ENCODE data around the gene CDK3. TPM values are rescaled to one million over a fixed set of nuclear protein-coding genes. Genes with fewer than 3 reads are reported as not detected.

CDK3 gene
- total and polyA plus RNA-seq, 3 donors from 2014 or later, result 15.0 to 17.1 (median 16.9) TPM

DNA sequence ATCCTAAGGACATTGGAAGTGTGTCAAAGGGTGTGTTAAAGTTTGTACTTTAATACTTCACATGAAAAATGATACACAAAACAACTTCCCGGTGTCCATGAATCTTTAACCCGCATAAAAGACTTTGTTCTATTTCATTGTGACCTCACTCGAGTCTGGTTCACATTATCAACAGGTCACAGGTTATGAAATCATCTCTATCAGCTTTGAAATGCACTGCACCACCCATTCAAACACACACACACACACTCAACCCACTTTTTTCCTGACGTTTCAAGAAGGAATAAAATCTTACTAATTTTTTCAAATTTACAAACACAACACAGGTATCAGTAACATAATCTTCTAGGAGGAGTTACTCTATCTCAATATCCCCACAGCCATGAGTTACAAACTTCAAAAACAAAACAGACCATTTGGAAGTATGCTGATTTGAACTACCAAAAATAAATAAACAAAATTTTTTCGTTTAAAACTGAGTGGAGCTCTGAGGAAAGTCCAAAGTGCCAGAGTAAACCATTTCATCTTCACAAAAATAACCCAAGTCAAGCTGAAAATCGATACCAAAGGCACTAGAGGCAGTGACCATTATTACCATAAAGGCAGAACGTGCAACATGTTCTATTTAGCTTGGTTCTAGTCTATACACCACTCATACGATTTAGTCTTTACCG, 24.3 kb upstream of the CDK3 start:
- peaks cover 25% of the 10 kb centered on the region for H3K4me1 ChIP-seq
- 55 to 58% methylated on average over 9 of the region's 9 CpGs for WGBS, 2 donors
- no peaks in the 10 kb centered on the region for H3K36me3 ChIP-seq (ENCODE audit: low read depth, missing control alignments)
- intact Hi-C loops (cut with DNase I; ENCODE audit: low total_unique reads), result no loop called here
- no peaks in the 10 kb centered on the region for H3K27me3 ChIP-seq
- TF ChIP-seq POLR2A (IDR thresholded peaks at IDR 0.05), result no peak
- TF ChIP-seq, protein P1, sequence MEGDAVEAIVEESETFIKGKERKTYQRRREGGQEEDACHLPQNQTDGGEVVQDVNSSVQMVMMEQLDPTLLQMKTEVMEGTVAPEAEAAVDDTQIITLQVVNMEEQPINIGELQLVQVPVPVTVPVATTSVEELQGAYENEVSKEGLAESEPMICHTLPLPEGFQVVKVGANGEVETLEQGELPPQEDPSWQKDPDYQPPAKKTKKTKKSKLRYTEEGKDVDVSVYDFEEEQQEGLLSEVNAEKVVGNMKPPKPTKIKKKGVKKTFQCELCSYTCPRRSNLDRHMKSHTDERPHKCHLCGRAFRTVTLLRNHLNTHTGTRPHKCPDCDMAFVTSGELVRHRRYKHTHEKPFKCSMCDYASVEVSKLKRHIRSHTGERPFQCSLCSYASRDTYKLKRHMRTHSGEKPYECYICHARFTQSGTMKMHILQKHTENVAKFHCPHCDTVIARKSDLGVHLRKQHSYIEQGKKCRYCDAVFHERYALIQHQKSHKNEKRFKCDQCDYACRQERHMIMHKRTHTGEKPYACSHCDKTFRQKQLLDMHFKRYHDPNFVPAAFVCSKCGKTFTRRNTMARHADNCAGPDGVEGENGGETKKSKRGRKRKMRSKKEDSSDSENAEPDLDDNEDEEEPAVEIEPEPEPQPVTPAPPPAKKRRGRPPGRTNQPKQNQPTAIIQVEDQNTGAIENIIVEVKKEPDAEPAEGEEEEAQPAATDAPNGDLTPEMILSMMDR (IDR thresholded peaks at IDR 0.05), result no peak
- no peaks in the 10 kb centered on the region for H3K9me3 ChIP-seq
- no peak overlapping the region for H3K4me3 ChIP-seq
- DNase-seq, result no peak
- peak overlapping the region in 1 of 2 donors; percentile 54 for H3K27ac ChIP-seq

DNA sequence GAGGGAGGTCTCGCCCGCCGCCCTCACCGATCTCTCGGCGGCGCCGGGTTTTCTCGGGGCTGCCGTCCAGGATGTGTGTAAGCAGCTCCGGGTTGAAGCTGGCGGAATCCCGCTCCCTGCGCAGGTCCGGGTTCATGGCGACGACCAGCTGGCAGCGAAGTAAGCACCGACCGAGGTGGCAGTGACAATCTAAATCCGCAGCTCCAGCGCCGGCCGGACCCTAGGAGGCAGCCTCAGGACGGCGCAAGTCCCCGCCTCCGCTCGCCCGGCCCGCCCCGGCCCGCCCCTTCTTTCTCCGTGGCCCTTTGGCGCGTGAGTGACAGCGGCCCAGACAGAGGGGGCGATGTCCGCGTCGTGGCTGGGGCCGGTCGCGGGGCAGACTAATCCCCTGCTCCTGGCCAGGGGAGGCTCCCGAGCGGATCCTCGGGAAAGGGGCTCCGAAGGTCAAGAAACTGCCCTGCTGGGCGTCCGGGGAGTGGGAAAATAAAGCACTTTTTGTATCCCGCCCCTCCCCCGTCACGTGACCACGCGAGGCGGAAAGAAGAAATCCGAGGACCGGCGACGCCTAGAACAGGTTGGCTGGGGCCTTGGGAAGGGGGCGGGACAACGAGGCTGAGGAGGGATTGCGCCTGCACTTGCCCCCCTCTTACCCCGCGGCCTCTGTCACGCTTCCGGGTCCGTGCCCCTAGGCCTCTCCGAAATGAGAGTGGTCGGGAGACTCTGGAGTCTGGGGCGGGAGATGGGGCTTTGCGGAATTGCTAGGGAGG, 21.5 kb upstream of the CDK3 start, which contains the start of the genes ACOX1 and TEN1:
Gene ACOX1 (minus strand): TSS at position 229 of the 767 bp plus-strand sequence. CDS start 93 bp downstream, at position 136.
Gene TEN1 (plus strand): TSS at position 303 of the 767 bp plus-strand sequence. CDS start 6,953 bp downstream, outside the sequence.
- DNase-seq, result peak; percentile 98
- peak within 1 kb of the TSS; percentile 76 to 89 for H3K4me3 ChIP-seq
- WGBS, 2 donors, result 0% methylated on average over 6 to 42 of the region's 72 CpGs
- intact Hi-C loops (cut with DNase I; ENCODE audit: low total_unique reads), result no loop called here
- peak within 1 kb of the TSS; percentile 99 for H3K27ac ChIP-seq
- TF ChIP-seq, protein P1 (IDR thresholded peaks at IDR 0.05), result peak in 2 of 3 experiments; percentile 34 to 47
- TF ChIP-seq POLR2A (IDR thresholded peaks at IDR 0.05), result peak; percentile 67
- H3K36me3 ChIP-seq (ENCODE audit: low read depth, missing control alignments), result no peaks in the 10 kb centered on the region
- H3K9me3 ChIP-seq, result no peaks in the 10 kb centered on the region
- H3K4me1 ChIP-seq, result peaks cover 49% of the 10 kb centered on the region
- H3K27me3 ChIP-seq, result no peaks in the 10 kb centered on the region

DNA sequence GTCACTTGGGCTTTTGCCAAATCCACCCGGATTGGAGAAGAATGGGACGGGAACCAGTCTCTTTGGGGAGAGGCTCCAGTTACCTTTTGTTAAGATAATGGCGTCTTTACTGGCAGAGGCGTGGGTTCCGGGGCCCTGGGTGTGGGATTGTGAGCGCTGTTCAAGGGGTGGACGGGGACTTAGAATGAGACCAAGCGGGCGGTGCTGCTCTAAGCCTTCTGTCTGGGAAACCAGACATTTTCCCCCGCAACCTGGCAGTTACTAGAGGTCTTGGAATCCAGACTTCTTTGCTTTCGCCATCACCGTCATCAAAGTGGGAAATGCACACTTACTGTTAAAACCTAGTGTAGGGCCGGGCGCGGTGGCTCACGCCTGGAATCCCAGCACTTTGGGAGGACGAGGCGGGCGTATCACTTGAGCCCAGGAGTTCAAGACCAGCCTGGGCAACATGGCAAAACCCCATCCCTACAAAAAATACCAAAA, 20.9 kb upstream of the CDK3 start:
- peaks cover 56% of the 10 kb centered on the region for H3K4me1 ChIP-seq
- no peaks in the 10 kb centered on the region for H3K27me3 ChIP-seq
- no peaks in the 10 kb centered on the region for H3K9me3 ChIP-seq
- no peak for TF ChIP-seq POLR2A (IDR thresholded peaks at IDR 0.05)
- TF ChIP-seq, protein P1 (IDR thresholded peaks at IDR 0.05), result no peak
- WGBS, 2 donors, result 6% methylated on average over 19 of the region's 19 CpGs
- intact Hi-C loops (cut with DNase I; ENCODE audit: low total_unique reads), result no loop called here
- H3K4me3 ChIP-seq, result peak overlapping the region; percentile 76 to 89
- no peak for DNase-seq
- H3K36me3 ChIP-seq (ENCODE audit: low read depth, missing control alignments), result no peaks in the 10 kb centered on the region
- H3K27ac ChIP-seq, result peak overlapping the region; percentile 99

DNA sequence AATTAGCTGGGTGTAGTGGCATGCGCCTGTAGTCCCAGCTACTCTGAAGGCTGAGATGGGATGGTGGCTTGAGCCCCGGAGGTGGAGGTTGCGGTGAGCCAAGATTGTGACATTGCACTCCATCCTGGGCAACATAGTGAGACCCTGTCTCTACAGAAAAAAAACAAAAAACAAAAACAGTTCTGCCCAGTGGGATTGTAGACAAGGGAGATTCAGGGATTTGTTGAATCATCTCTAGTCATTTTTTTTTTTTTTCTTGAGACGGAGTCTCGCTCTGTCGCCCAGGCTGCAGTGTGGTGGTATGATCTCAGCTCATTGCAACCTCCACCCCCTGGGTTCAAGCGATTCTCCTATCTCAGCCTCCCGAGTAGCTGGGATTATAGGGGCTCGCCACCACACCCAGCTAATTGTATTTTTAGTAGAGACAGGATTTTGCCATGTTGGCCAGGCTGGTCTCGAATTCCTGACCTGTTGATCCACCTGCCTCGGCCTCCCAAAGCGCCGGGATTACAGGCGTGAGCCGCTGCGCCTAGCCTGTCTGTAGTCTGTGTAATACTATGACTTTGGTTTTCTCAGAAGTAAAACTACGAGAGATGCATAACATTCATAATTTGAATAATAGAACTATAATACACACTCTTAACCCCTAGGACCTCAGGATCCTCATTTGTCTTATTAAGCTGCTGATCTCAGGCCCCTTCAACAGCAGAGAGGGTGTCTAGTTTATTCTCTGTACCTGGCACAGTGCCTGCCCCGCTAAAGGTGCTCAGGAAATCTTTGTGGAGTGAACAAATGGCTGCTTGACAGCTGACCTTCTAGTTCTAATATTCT, 20.3 kb upstream of the CDK3 start:
- DNase-seq, result no peak
- intact Hi-C loops (cut with DNase I; ENCODE audit: low total_unique reads), result no loop called here
- TF ChIP-seq, protein P1 (IDR thresholded peaks at IDR 0.05), result no peak
- TF ChIP-seq POLR2A (IDR thresholded peaks at IDR 0.05), result no peak
- WGBS, 2 donors, result 74 to 76% methylated on average over 18 of the region's 18 CpGs
- peaks cover 58% of the 10 kb centered on the region for H3K4me1 ChIP-seq
- peak overlapping the region; percentile 99 for H3K27ac ChIP-seq
- H3K27me3 ChIP-seq, result no peaks in the 10 kb centered on the region
- H3K9me3 ChIP-seq, result no peaks in the 10 kb centered on the region
- peak overlapping the region; percentile 76 to 89 for H3K4me3 ChIP-seq
- H3K36me3 ChIP-seq (ENCODE audit: low read depth, missing control alignments), result no peaks in the 10 kb centered on the region
